ENCODE measurements around the gene CCDC51. TPM values are rescaled to one million over a fixed set of nuclear protein-coding genes. Genes with fewer than 3 reads are reported as not detected.

Gene CCDC51
- total and polyA plus RNA-seq, 9 of the 15 experiments (the other 6 are each of a cell fraction or from before 2014, with no cell fraction given) = 6.5 to 18.6 (median 15.7) TPM

- no peak for TF ChIP-seq HNRNPL (IDR thresholded peaks at IDR 0.05; ENCODE audit: low read depth, low read length)
- no peak for TF ChIP-seq SMARCB1 (IDR thresholded peaks at IDR 0.05; ENCODE audit: insufficient read length, low read depth)
- no peak for TF ChIP-seq CAMTA2 (CRISPR knock-in tag; conservative IDR thresholded peaks at IDR 0.05)
- no peak for TF ChIP-seq HNRNPLL (IDR thresholded peaks at IDR 0.05; ENCODE audit: low read depth, low read length, poor library complexity, severe bottlenecking)
- TF ChIP-seq SIX5 (IDR thresholded peaks at IDR 0.05; ENCODE audit: borderline replicate concordance in 1 of 2, insufficient read depth in 1 of 2, low read depth in 1 of 2, low read length in 2 of 2) = no peak
- no peak for TF ChIP-seq U2AF2 (optimal IDR thresholded peaks at IDR 0.05; ENCODE audit: low read depth, low read length)
- TF ChIP-seq BMI1 (IDR thresholded peaks at IDR 0.05; ENCODE audit: low read length) = no peak
- no peak for TF ChIP-seq SMAD3 (CRISPR knock-in tag; conservative IDR thresholded peaks at IDR 0.05)
- no peak for TF ChIP-seq ZC3H4 (CRISPR knock-in tag; IDR thresholded peaks at IDR 0.05; ENCODE audit: borderline replicate concordance)
- no peak for TF ChIP-seq POLR2G (IDR thresholded peaks at IDR 0.05; ENCODE audit: low read depth, low read length)
- TF ChIP-seq CBFB (CRISPR knock-in tag; IDR thresholded peaks at IDR 0.05) = no peak
- TF ChIP-seq, protein P1, sequence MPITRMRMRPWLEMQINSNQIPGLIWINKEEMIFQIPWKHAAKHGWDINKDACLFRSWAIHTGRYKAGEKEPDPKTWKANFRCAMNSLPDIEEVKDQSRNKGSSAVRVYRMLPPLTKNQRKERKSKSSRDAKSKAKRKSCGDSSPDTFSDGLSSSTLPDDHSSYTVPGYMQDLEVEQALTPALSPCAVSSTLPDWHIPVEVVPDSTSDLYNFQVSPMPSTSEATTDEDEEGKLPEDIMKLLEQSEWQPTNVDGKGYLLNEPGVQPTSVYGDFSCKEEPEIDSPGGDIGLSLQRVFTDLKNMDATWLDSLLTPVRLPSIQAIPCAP (CRISPR knock-in tag; IDR thresholded peaks at IDR 0.05; ENCODE audit: borderline replicate concordance) = no peak
- TF ChIP-seq MLLT1 (IDR thresholded peaks at IDR 0.05) = peak in 1 of 2 experiments; percentile 64; a peak in 1 of 4 replicates
- TF ChIP-seq HMG20B (CRISPR knock-in tag; IDR thresholded peaks at IDR 0.05) = no peak
- no peak for TF ChIP-seq KDM1A (IDR thresholded peaks at IDR 0.05)
- TF ChIP-seq, protein P2, sequence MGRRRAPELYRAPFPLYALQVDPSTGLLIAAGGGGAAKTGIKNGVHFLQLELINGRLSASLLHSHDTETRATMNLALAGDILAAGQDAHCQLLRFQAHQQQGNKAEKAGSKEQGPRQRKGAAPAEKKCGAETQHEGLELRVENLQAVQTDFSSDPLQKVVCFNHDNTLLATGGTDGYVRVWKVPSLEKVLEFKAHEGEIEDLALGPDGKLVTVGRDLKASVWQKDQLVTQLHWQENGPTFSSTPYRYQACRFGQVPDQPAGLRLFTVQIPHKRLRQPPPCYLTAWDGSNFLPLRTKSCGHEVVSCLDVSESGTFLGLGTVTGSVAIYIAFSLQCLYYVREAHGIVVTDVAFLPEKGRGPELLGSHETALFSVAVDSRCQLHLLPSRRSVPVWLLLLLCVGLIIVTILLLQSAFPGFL (CRISPR knock-in tag; IDR thresholded peaks at IDR 0.05) = no peak
- no peak for TF ChIP-seq KAT7 (CRISPR knock-in tag; IDR thresholded peaks at IDR 0.05; ENCODE audit: borderline replicate concordance)
- TF ChIP-seq ADNP (tag; IDR thresholded peaks at IDR 0.05) = no peak
- TF ChIP-seq NFIC (IDR thresholded peaks at IDR 0.05) = no peak
- TF ChIP-seq ZNF232 (CRISPR knock-in tag; IDR thresholded peaks at IDR 0.05) = no peak
- TF ChIP-seq JUND (IDR thresholded peaks at IDR 0.05; ENCODE audit: borderline replicate concordance, low read depth, low read length) = peak; percentile 40; the same call in 1 of the 2 replicates
- no peak for TF ChIP-seq JUND (tag; IDR thresholded peaks at IDR 0.05; ENCODE audit: borderline replicate concordance, low read depth, low read length)
- TF ChIP-seq ETV6 (IDR thresholded peaks at IDR 0.05; ENCODE audit: borderline replicate concordance in 1 of 2, low read depth in 2 of 2, low read length in 1 of 2) = no peak
- TF ChIP-seq ETV6 (CRISPR knock-in tag; IDR thresholded peaks at IDR 0.05; ENCODE audit: borderline replicate concordance) = no peak
- TF ChIP-seq XRCC5 (IDR thresholded peaks at IDR 0.05; ENCODE audit: low read depth, low read length) = peak; percentile 93
These were observed 4.0 kb downstream of the CCDC51 start (continued) for GRCh38 chr3:48435774-48436476.

All from K562 (cell line).